H1 (cell line): ENCODE measurements around the gene ZBTB22. TPM values are rescaled to one million over a fixed set of nuclear protein-coding genes. Genes with fewer than 3 reads are reported as not detected.

Experiments used
- CREB1 ChIP-seq: IDR thresholded peaks from 2 replicates; pipeline ENCODE4 v1.6.1; 2012; ENCODE audit warnings: inconsistent platforms
- CTBP2 ChIP-seq: IDR thresholded peaks from 2 replicates; pipeline ENCODE4 v1.7.0; 2011; ENCODE audit warnings: borderline replicate concordance, mild to moderate bottlenecking, moderate library complexity, mixed read lengths, low read length; ENCODE audit not compliant: insufficient read depth, insufficient read length
- EGR1 ChIP-seq: IDR thresholded peaks from 2 replicates; pipeline ENCODE4 v1.6.1; 2011; ENCODE audit warnings: low read depth, low read length, borderline replicate concordance
- FOSL1 ChIP-seq: IDR thresholded peaks from 2 replicates; pipeline ENCODE4 v1.6.1; 2011; ENCODE audit warnings: mild to moderate bottlenecking, low read depth, low read length, moderate library complexity; ENCODE audit not compliant: insufficient read depth
- GABPA ChIP-seq: IDR thresholded peaks from 2 replicates; pipeline ENCODE4 v1.6.1; 2011; ENCODE audit warnings: mild to moderate bottlenecking, low read length, moderate library complexity, borderline replicate concordance; ENCODE audit not compliant: insufficient read depth
- GTF2F1 ChIP-seq: IDR thresholded peaks from 2 replicates; pipeline ENCODE4 v1.6.1; 2012; ENCODE audit warnings: low read depth, low read length, improper control_type of control experiment, borderline replicate concordance
- HDAC2 ChIP-seq, 2 experiments: fragments of 300-600 bp in 1 of 2; sonication (generic) in 1 of 2; IDR thresholded peaks; 2 replicates each; pipeline ENCODE4 v1.6.1; 2011 to 2012; ENCODE audit warnings: low read depth in 2 of 2, low read length in 2 of 2, mild to moderate bottlenecking in 2 of 2, moderate library complexity in 2 of 2, borderline replicate concordance in 1 of 2, inconsistent platforms in 1 of 2
- JUND ChIP-seq: IDR thresholded peaks from 2 replicates; pipeline ENCODE4 v1.6.1; 2011; ENCODE audit warnings: mild to moderate bottlenecking, improper control_type of control experiment, low read length
- KDM5A ChIP-seq: fragments of 200-600 bp; IDR thresholded peaks from 2 replicates; pipeline ENCODE4 v1.7.1; 2012; ENCODE audit warnings: mild to moderate bottlenecking, low read length, inconsistent platforms, mixed read lengths
- MAFK ChIP-seq: IDR thresholded peaks from 2 replicates; pipeline ENCODE4 v1.6.1; 2012; ENCODE audit warnings: low read depth, mild to moderate bottlenecking, improper control_type of control experiment, low read length
- NRF1 ChIP-seq: IDR thresholded peaks from 2 replicates; pipeline ENCODE4 v1.6.1; 2011; ENCODE audit warnings: mild to moderate bottlenecking, low read depth, low read length, improper control_type of control experiment
- POLR2AphosphoS5 ChIP-seq: IDR thresholded peaks from 2 replicates; pipeline ENCODE4 v1.6.1; 2011; ENCODE audit warnings: low read depth, low read length
- POU5F1 ChIP-seq: IDR thresholded peaks from 2 replicates; pipeline ENCODE4 v1.6.1; 2011; ENCODE audit warnings: low read depth, mild to moderate bottlenecking, low read length, moderate library complexity
- RAD21 ChIP-seq, 2 experiments: IDR thresholded peaks in 1 of 2; conservative IDR thresholded peaks in 1 of 2; 2 replicates each; pipeline ENCODE4 v1.6.1; 2011; ENCODE audit warnings: low read depth in 2 of 2, low read length in 2 of 2, improper control_type of control experiment in 1 of 2, inconsistent platforms in 1 of 2, mild to moderate bottlenecking in 1 of 2, moderate library complexity in 1 of 2
- RBBP5 ChIP-seq: IDR thresholded peaks from 2 replicates; pipeline ENCODE4 v1.7.1; 2012; ENCODE audit warnings: low read depth, mild to moderate bottlenecking, inconsistent platforms, low read length, moderate library complexity, borderline replicate concordance
- RXRA ChIP-seq: IDR thresholded peaks from 2 replicates; pipeline ENCODE4 v1.6.1; 2011; ENCODE audit warnings: low read depth, mild to moderate bottlenecking, low read length, moderate library complexity; ENCODE audit not compliant: insufficient read depth
- SAP30 ChIP-seq: fragments of 300-600 bp; sonication (generic); IDR thresholded peaks from 2 replicates; pipeline ENCODE4 v1.7.1; 2012; ENCODE audit warnings: low read length, moderate library complexity, mild to moderate bottlenecking, inconsistent platforms; ENCODE audit not compliant: insufficient read depth, insufficient replicate concordance
- SIRT6 ChIP-seq: IDR thresholded peaks from one replicate; pipeline ENCODE4 v1.7.1; 2012; ENCODE audit warnings: low read length, inconsistent platforms
- SIX5 ChIP-seq: IDR thresholded peaks from 2 replicates; pipeline ENCODE4 v1.6.1; 2011; ENCODE audit warnings: mild to moderate bottlenecking, low read depth, low read length
- SP1 ChIP-seq: IDR thresholded peaks from 2 replicates; pipeline ENCODE4 v1.6.1; 2011; ENCODE audit warnings: low read depth, low read length
- SP4 ChIP-seq: IDR thresholded peaks from 2 replicates; pipeline ENCODE4 v1.6.1; 2012; ENCODE audit warnings: low read length, inconsistent platforms
- SRF ChIP-seq: IDR thresholded peaks from 2 replicates; pipeline ENCODE4 v1.6.1; 2011; ENCODE audit warnings: mild to moderate bottlenecking, low read depth, low read length, moderate library complexity
- TAF7 ChIP-seq: optimal IDR thresholded peaks from 2 replicates; pipeline ENCODE3; 2011; ENCODE audit warnings: low read depth, mild to moderate bottlenecking, inconsistent platforms, low read length, moderate library complexity, borderline replicate concordance
- USF2 ChIP-seq: IDR thresholded peaks from 2 replicates; pipeline ENCODE4 v1.6.1; 2011; ENCODE audit warnings: low read length, improper control_type of control experiment
- polyA plus RNA-seq, 7 experiments: library from polyadenylated mRNA; depleted of rRNA in 3 of 7; stranded (reverse) in 5 of 7; unstranded in 2 of 7; fragments of >200 nt in 5 of 7; fragments of 200-250 nt in 2 of 7; gene quantifications; 1 replicate in 5 of 7; 2 replicates in 1 of 7; 4 replicates in 1 of 7; pipeline versions ENCODE4 v1.2.1 to v1.2.3, GENCODE V29; 2011 to 2013; ENCODE audit warnings: missing spikeins in 2 of 7, mixed read lengths in 2 of 7
- total RNA-seq: library from RNA; stranded (reverse); fragmentation: NEBNext Ultra II Directional; extraction: Animal tissue kit (Norgen Biotek cat#: 25700); gene quantifications from 2 replicates; pipeline ENCODE4 v1.2.1, GENCODE V29; 2021

ZBTB22 gene
- total and polyA plus RNA-seq, 2 of the 8 experiments (the other 6 are each of a cell fraction or from before 2014, with no cell fraction given), result 7.4 to 9.9 TPM

- no peak for TF ChIP-seq NRF1
- TF ChIP-seq TAF7, result peak; percentile 71
- no peak for TF ChIP-seq POU5F1
- TF ChIP-seq CREB1, result peak; percentile 6
- TF ChIP-seq SAP30, result peak; percentile 39
- TF ChIP-seq SP4, result peak; percentile 63; the same call in 1 of the 2 replicates
- TF ChIP-seq HDAC2 (IDR thresholded peaks at IDR 0.05; ENCODE audit: borderline replicate concordance in 1 of 2, low read depth in 2 of 2, low read length in 2 of 2), result peak in 1 of 2 experiments; percentile 82; a peak in 2 of 4 replicates
- TF ChIP-seq CTBP2, result no peak
- TF ChIP-seq SP1, result peak; percentile 96
- TF ChIP-seq SIX5, result no peak
- no peak for TF ChIP-seq RXRA
- no peak for TF ChIP-seq SIRT6
- no peak for TF ChIP-seq JUND
- no peak for TF ChIP-seq KDM5A
- TF ChIP-seq MAFK, result no peak
- TF ChIP-seq GABPA, result peak; percentile 78; the same call in 1 of the 2 replicates
- TF ChIP-seq RBBP5, result no peak
- TF ChIP-seq USF2, result no peak
- no peak for TF ChIP-seq FOSL1
- no peak for TF ChIP-seq GTF2F1
- TF ChIP-seq POLR2AphosphoS5, result peak; percentile 58
- peak; percentile 32 to 56 for TF ChIP-seq RAD21 (IDR thresholded peaks at IDR 0.05 in 1 of 2, conservative IDR thresholded peaks at IDR 0.05 in 1 of 2; ENCODE audit: low read depth in 2 of 2, low read length in 2 of 2)
- TF ChIP-seq EGR1, result peak; percentile 72; the same call in 1 of the 2 replicates
- TF ChIP-seq SRF, result no peak
Measured at GRCh38 chr6:33299237-33299944, 18.2 kb downstream of the ZBTB22 start (continued).
